Sciatic nerve (tissue), 2 donors: Measurements from ENCODE around the gene RXYLT1. TPM values are rescaled to one million over a fixed set of nuclear protein-coding genes. Genes with fewer than 3 reads are reported as not detected.
"Not testable (repeated sequence)": the region's sequence is repeated elsewhere in the genome, so short reads cannot be mapped to it uniquely, and the experiment has no call there.

ENCODE experiments used
- ATAC-seq: fragments of 200-7000 bp; cut with Tn5 transposase; one replicate; pipeline ENCODE4 v1.9.1; 2020; ENCODE audit warnings: mild to moderate bottlenecking, moderate library complexity
- DNase-seq: peaks from one replicate; pipeline ENCODE4 v3.0.0-alpha.2; 2020; ENCODE audit warnings: low spot score
- intact Hi-C: fragments of 100-400 bp; cut with DNase I; formaldehyde crosslinking; loops from one replicate; pipeline ENCODE4 v1.14.2; 2022
- total RNA-seq: library from RNA; stranded (reverse); fragmentation: NEBNext Ultra II Directional; extraction: Animal tissue kit (Norgen Biotek cat#: 25700); gene quantifications from one replicate; pipeline ENCODE4 v1.2.1, GENCODE V29; 2021
- donor health status: DM: no; HTN: no; CAD: no.
- donor health status: DM: no; HTN: no; CAD: no.

RXYLT1 gene
- total RNA-seq, 1 donor from 2014 or later = 18.5 TPM

GRCh38 chr12:63836936-63837335 lies 57.2 kb downstream of the RXYLT1 start:
- no peak for DNase-seq
- ATAC-seq = no peak
- intact Hi-C loops = loop anchor here (5.0 kb wide), 1 partner anchor 345 kb away; no protein-coding TSS in a partner anchor

GRCh38 chr12:63838411-63838810 lies 58.7 kb downstream of the RXYLT1 start:
- ATAC-seq (no peak), DNase-seq (no peak)
- intact Hi-C loops = loop anchor here (5.0 kb wide), 1 partner anchor 344 kb away; no protein-coding TSS in a partner anchor

- no peak for ATAC-seq
- no peak for DNase-seq
- intact Hi-C loops = loop anchor here (5.0 kb wide), 1 partner anchor 416 kb away; no protein-coding TSS in a partner anchor
Measured at GRCh38 chr12:63841011-63841410, 61.3 kb downstream of the RXYLT1 start.

- no peak for ATAC-seq
- no peak for DNase-seq
- intact Hi-C loops = loop anchor here (5.0 kb wide), 1 partner anchor 416 kb away; no protein-coding TSS in a partner anchor
Measured at GRCh38 chr12:63841571-63841970, 61.9 kb downstream of the RXYLT1 start.

- not testable (repeated sequence) for DNase-seq, ATAC-seq
- intact Hi-C loops = loop anchor here (1.0 to 5.0 kb wide), 2 partner anchors 268 to 415 kb away; no protein-coding TSS in a partner anchor
Measured at GRCh38 chr12:63842750-63843149, 63.0 kb downstream of the RXYLT1 start.

- intact Hi-C loops = loop anchor here (1.0 to 5.0 kb wide), 2 partner anchors 267 to 414 kb away; no protein-coding TSS in a partner anchor
- DNase-seq (no peak), ATAC-seq (no peak)
Measured at GRCh38 chr12:63843254-63843720, 63.6 kb downstream of the RXYLT1 start.

- ATAC-seq (peak; percentile 92), DNase-seq (peak; percentile 94)
- intact Hi-C loops = loop anchor here (1.0 to 5.0 kb wide), 2 partner anchors 266 to 413 kb away; no protein-coding TSS in a partner anchor
Measured at GRCh38 chr12:63843721-63844390, 64.1 kb downstream of the RXYLT1 start.

GRCh38 chr12:63844391-63845341 lies 65.0 kb downstream of the RXYLT1 start, which contains the start of gene SRGAP1:
Gene SRGAP1 (plus strand): TSS chr12:63844700. CDS start chr12:63844817, 117 bp downstream.
- peak; percentile 78 for DNase-seq
- intact Hi-C loops = loop anchor here (5.0 kb wide), 1 partner anchor 413 kb away; no protein-coding TSS in a partner anchor
- ATAC-seq = peak; percentile 67

- DNase-seq (no peak), ATAC-seq (no peak)
- intact Hi-C loops = no loop called here
Measured at GRCh38 chr12:63845726-63846125, 66.0 kb downstream of the RXYLT1 start.

- DNase-seq = no peak
- intact Hi-C loops = no loop called here
- no peak for ATAC-seq
Measured at GRCh38 chr12:63846238-63846967, 66.7 kb downstream of the RXYLT1 start.

GRCh38 chr12:63848450-63848849 lies 68.7 kb downstream of the RXYLT1 start:
- ATAC-seq = no peak
- intact Hi-C loops = no loop called here
- DNase-seq = no peak

GRCh38 chr12:63849106-63849620 lies 69.5 kb downstream of the RXYLT1 start:
- ATAC-seq = no peak
- DNase-seq = no peak

GRCh38 chr12:63849641-63850040 lies 69.9 kb downstream of the RXYLT1 start:
- DNase-seq (no peak), ATAC-seq (no peak)
- intact Hi-C loops = no loop called here

More at GRCh38 chr12:63849106-63849620, 69.5 kb downstream of the RXYLT1 start:
- intact Hi-C loops = no loop called here

- DNase-seq (no peak), ATAC-seq (no peak)
- intact Hi-C loops = no loop called here
Measured at GRCh38 chr12:63853978-63854377, 74.3 kb downstream of the RXYLT1 start.

- no peak for DNase-seq
- intact Hi-C loops = no loop called here
- no peak for ATAC-seq
Measured at GRCh38 chr12:63855299-63855698, 75.6 kb downstream of the RXYLT1 start.

- intact Hi-C loops = no loop called here
- ATAC-seq (no peak), DNase-seq (no peak)
Measured at GRCh38 chr12:63857771-63858670, 78.3 kb downstream of the RXYLT1 start.
